HL-60 (cell line): ENCODE measurements around the gene SLC35A1.

Experiments used
- DNase-seq, 2 experiments: peaks; one replicate each; pipeline ENCODE4 v3.0.0-alpha.2; 2010 to 2020; ENCODE audit warnings: low read depth in 1 of 2, low spot score in 1 of 2
- H3K27ac ChIP-seq: fragments of 250-450 bp; sonication (Bioruptor Pico); replicated peaks from 2 replicates; pipeline ENCODE4 v1.5.1; 2020; ENCODE audit warnings: mild to moderate bottlenecking, moderate library complexity
- H3K27me3 ChIP-seq: fragments of 250-450 bp; sonication (Bioruptor Pico); 2 replicates; pipeline ENCODE4 v1.5.1; 2021; ENCODE audit warnings: mild to moderate bottlenecking, moderate library complexity; ENCODE audit not compliant: insufficient read depth, poor library complexity, severe bottlenecking
- H3K4me3 ChIP-seq: replicated peaks from 2 replicates; pipeline ENCODE4 v1.5.1; 2011; ENCODE audit warnings: mild to moderate bottlenecking, control low read depth, low read length; ENCODE audit not compliant: insufficient read depth
- CTCF ChIP-seq: IDR thresholded peaks from one replicate; pipeline ENCODE4 v1.5.1; 2011; ENCODE audit warnings: low read length, control low read depth, inconsistent platforms; ENCODE audit not compliant: insufficient read depth
- GABPA ChIP-seq: IDR thresholded peaks from 2 replicates; pipeline ENCODE4 v1.6.1; 2012; ENCODE audit warnings: low read depth
- POLR2AphosphoS5 ChIP-seq: IDR thresholded peaks from 2 replicates; pipeline ENCODE4 v1.6.1; 2012; ENCODE audit warnings: low read depth
- REST ChIP-seq: IDR thresholded peaks from 2 replicates; pipeline ENCODE4 v1.6.1; 2012; ENCODE audit warnings: low read depth; ENCODE audit not compliant: insufficient replicate concordance
- SPI1 ChIP-seq: IDR thresholded peaks from 2 replicates; pipeline ENCODE4 v1.6.1; 2012; ENCODE audit warnings: low read depth, mild to moderate bottlenecking, borderline replicate concordance

The SLC35A1 gene

GRCh38 chr6:87465051-87465450 lies 7.7 kb upstream of the SLC35A1 start:
- Histone ChIP-seq H3K27ac (no peak overlapping the region), H3K4me3 (no peak overlapping the region), H3K27me3 (no peaks in the 10 kb centered on the region)
- no peak for TF ChIP-seq CTCF
- TF ChIP-seq POLR2AphosphoS5: no peak
- no peak for TF ChIP-seq SPI1
- no peak for TF ChIP-seq GABPA
- no peak for TF ChIP-seq REST
- DNase-seq: no peak

DNA sequence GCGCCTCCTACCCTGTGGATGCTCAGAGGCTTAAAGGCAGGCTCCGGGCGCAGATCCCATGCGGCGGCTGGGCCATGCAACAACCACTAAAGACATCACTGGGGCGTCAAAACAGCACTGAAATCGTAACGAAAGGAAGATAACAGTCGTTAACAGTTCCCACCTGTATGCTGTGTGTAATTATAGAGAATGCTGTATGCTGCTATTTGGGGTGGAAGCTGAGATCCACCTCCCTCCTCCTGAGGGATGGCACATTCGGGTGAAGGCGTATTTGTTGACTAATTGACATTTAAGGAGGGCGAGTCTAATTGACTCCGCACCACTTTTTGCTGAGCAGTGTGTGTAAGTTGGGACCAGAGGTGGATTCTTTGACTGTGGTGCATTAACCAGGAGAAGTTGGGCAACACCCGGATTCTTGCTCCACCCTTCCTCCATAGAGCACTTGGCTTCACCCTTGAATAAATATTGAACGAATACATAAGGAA lies 687 bp downstream of the SLC35A1 start:
- peak overlapping the region; percentile 86 for H3K4me3 ChIP-seq
- DNase-seq: peak; percentile 65 to 71
- TF ChIP-seq SPI1: no peak
- TF ChIP-seq POLR2AphosphoS5: no peak
- TF ChIP-seq REST: no peak
- TF ChIP-seq GABPA: no peak
- TF ChIP-seq CTCF: no peak
- H3K27ac ChIP-seq: peak overlapping the region; percentile 92
- no peaks in the 10 kb centered on the region for H3K27me3 ChIP-seq

GRCh38 chr6:87481931-87482330 lies 9.2 kb downstream of the SLC35A1 start:
- DNase-seq: peak; percentile 41 to 51
- H3K27ac ChIP-seq: peak overlapping the region; percentile 90

More at GRCh38 chr6:87481931-87482330, 9.2 kb downstream of the SLC35A1 start:
- no peaks in the 10 kb centered on the region for H3K27me3 ChIP-seq
- H3K4me3 ChIP-seq: no peak overlapping the region
- no peak for TF ChIP-seq CTCF
- peak; percentile 35; the same call in 1 of the 2 replicates for TF ChIP-seq SPI1
